Measurements from ENCODE around the gene TEP1.

TEP1 gene

DNA sequence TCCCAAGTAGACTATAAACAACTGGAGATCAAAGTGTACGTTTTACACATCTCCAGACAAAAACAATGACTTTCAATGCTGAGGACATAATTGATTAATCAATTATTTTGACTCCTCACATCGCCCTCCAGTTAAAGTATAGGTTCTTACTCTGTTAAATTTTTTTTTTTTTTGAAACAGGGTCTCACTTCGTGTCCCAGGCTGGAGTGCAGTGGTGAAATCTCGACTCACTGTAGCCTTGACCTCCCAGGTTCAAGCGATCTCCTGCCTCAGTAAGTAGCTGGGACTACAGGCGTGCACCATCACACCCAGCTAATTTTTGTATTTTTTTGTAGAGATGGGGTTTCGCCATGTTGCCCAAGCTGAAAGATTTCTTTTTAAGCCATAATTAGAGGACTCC, 79.3 kb downstream of the TEP1 start:
- H3K27ac ChIP-seq (ENCODE audit: low read depth, low read length), result no peak overlapping the region; the same call in 1 of the 2 replicates
- no peaks in the 10 kb centered on the region for H3K9me3 ChIP-seq (ENCODE audit: insufficient read depth, low read depth, low read length)
- peaks cover 18% of the 10 kb centered on the region for H3K36me3 ChIP-seq (ENCODE audit: insufficient read depth, low read length)
- H3K4me1 ChIP-seq (ENCODE audit: insufficient read depth, low read length), result peaks cover 23% of the 10 kb centered on the region
- H3K9ac ChIP-seq (ENCODE audit: low read depth, low read length), result no peak overlapping the region
- H3K27me3 ChIP-seq (ENCODE audit: insufficient read depth, low read length), result no peaks in the 10 kb centered on the region
- 70% methylated on average over 5 of the region's 7 CpGs for WGBS
- 0 out of 2 replicates have a peak overlapping the region, but pooled peaks have one; percentile 80 for H3K4me3 ChIP-seq (ENCODE audit: low read length)

DNA sequence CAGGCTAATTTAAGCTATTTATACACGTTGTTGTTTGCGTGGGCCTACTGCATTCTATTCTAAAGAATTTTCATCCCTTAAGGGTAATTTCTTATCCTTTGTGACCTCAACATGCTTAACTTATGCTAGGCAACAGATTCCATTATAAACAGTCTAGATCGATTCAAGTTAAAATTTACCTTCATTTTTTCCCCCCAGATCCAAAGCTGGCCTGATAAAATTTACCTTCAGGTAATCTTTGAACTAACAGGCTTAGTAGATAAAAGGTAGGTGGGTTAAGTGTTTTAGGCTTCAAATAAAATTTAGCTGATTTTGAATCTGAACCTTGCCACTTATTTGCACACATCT, 79.8 kb downstream of the TEP1 start:
- H3K4me1 ChIP-seq (ENCODE audit: insufficient read depth, low read length), result peaks cover 27% of the 10 kb centered on the region
- peak overlapping the region; percentile 80 for H3K4me3 ChIP-seq (ENCODE audit: low read length)
- H3K27ac ChIP-seq (ENCODE audit: low read depth, low read length), result peak overlapping the region; percentile 25; the same call in 1 of the 2 replicates
- WGBS, result 15% methylated on average over 3 of the region's 3 CpGs
- peak overlapping the region; percentile 95; the same call in 1 of the 2 replicates for H3K9ac ChIP-seq (ENCODE audit: low read depth, low read length)
- no peaks in the 10 kb centered on the region for H3K9me3 ChIP-seq (ENCODE audit: insufficient read depth, low read depth, low read length)
- no peaks in the 10 kb centered on the region for H3K27me3 ChIP-seq (ENCODE audit: insufficient read depth, low read length)
- H3K36me3 ChIP-seq (ENCODE audit: insufficient read depth, low read length), result peaks cover 24% of the 10 kb centered on the region

DNA sequence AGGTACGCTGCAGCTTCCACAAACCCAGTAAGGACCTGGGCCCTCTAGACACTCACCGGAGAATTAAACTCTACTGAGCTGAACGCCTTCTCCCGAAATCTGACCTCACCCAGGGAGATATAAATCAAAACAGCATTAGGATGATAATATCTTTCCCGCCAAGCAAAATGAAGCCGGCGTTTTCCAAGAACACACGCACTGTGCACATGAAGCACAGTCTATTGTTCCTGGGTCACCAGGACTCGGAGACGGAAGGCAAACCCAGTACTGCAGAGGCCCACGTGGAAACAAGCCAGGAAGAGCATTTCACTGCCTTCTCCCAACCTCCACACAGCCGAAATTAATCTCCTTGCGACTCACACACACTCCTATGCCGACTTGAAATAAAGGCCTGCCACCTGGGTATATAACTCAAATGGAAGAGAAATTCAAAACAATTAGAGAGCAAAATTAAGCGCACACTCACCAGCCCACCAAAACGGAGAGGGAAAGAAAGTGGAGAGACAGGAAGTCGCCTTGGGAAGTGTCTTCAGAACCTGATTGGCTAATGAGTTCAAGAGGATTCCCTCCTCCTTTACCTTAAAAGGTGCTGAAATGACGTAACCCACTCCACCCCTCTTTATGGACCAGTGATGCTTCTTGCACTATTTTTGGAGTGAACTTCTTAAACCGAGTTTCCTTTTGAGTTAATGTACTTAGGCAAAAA, 80.4 kb downstream of the TEP1 start, which contains the start of gene CCNB1IP1:
TSS of gene CCNB1IP1 (minus strand) at position 492 of the 706 bp plus-strand sequence. CDS start 16,756 bp downstream, outside the sequence.
- under 1% methylated on average over 16 of the region's 19 CpGs for WGBS
- Histone ChIP-seq H3K4me1 (ENCODE audit: insufficient read depth, low read length) (peaks cover 27% of the 10 kb centered on the region), H3K9ac (ENCODE audit: low read depth, low read length) (peak within 1 kb of the TSS; percentile 95), H3K27ac (ENCODE audit: low read depth, low read length) (peak within 1 kb of the TSS; percentile 80), H3K27me3 (ENCODE audit: insufficient read depth, low read length) (no peaks in the 10 kb centered on the region), H3K36me3 (ENCODE audit: insufficient read depth, low read length) (peaks cover 29% of the 10 kb centered on the region), H3K4me3 (ENCODE audit: low read length) (peak within 1 kb of the TSS; percentile 80), H3K9me3 (ENCODE audit: insufficient read depth, low read depth, low read length) (no peaks in the 10 kb centered on the region)

DNA sequence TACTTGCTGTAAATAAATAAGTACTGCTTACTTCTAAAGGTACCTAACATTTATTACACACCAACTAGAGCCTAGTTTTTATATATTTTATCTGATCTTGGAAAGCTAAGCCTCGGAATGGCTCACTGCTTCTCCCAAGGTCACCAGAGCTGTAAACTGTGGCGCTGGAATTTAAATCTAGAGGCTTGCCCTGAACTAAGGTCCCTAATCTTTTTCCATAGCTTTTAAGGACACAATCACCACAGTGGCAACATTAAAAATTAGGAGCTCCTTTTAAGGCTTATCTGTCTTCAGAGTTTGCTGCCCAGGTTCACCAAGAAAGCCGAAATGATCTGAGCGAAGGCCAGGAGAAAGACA, 80.9 kb downstream of the TEP1 start:
- 1% methylated on average over 4 of the region's 4 CpGs for WGBS
- H3K4me1 ChIP-seq (ENCODE audit: insufficient read depth, low read length), result peaks cover 27% of the 10 kb centered on the region
- peak overlapping the region; percentile 80 for H3K4me3 ChIP-seq (ENCODE audit: low read length)
- H3K27ac ChIP-seq (ENCODE audit: low read depth, low read length), result peak overlapping the region; percentile 80
- no peaks in the 10 kb centered on the region for H3K27me3 ChIP-seq (ENCODE audit: insufficient read depth, low read length)
- peak overlapping the region; percentile 95 for H3K9ac ChIP-seq (ENCODE audit: low read depth, low read length)
- H3K36me3 ChIP-seq (ENCODE audit: insufficient read depth, low read length), result peaks cover 34% of the 10 kb centered on the region
- no peaks in the 10 kb centered on the region for H3K9me3 ChIP-seq (ENCODE audit: insufficient read depth, low read depth, low read length)

DNA sequence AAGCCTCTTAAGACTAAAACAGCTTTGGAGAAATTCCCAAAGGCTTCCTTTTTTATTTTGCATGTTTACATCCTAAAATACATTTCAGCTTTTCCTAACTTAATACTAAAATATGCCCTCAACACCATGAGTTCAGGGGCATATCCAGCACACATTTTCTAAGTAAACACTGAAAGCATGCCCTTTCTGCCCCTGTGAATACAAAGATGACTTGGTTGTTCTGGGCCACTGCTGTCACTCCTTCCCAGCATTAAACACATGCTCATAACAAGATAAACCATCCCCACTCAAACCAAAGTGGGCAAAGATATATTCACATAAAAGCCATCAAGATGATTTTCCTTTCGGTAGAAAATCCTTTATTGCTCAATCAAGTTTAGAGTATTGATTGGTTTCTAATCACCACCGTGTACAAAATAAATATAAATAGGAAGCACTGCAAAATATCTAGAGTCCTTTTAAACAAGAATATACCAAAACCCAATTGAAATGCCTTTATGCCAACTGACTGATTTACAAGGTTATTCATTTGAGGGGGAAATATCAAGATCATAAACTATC, 82.2 kb downstream of the TEP1 start:
- Histone ChIP-seq H3K27ac (ENCODE audit: low read depth, low read length) (peak overlapping the region; percentile 11; the same call in 1 of the 2 replicates), H3K36me3 (ENCODE audit: insufficient read depth, low read length) (peaks cover 47% of the 10 kb centered on the region), H3K9me3 (ENCODE audit: insufficient read depth, low read depth, low read length) (no peaks in the 10 kb centered on the region), H3K4me3 (ENCODE audit: low read length) (peak overlapping the region; percentile 80), H3K9ac (ENCODE audit: low read depth, low read length) (peak overlapping the region; percentile 76), H3K27me3 (ENCODE audit: insufficient read depth, low read length) (no peaks in the 10 kb centered on the region), H3K4me1 (ENCODE audit: insufficient read depth, low read length) (peaks cover 27% of the 10 kb centered on the region)
- no CpG with 5 or more reads among the region's 2 CpGs for WGBS

DNA sequence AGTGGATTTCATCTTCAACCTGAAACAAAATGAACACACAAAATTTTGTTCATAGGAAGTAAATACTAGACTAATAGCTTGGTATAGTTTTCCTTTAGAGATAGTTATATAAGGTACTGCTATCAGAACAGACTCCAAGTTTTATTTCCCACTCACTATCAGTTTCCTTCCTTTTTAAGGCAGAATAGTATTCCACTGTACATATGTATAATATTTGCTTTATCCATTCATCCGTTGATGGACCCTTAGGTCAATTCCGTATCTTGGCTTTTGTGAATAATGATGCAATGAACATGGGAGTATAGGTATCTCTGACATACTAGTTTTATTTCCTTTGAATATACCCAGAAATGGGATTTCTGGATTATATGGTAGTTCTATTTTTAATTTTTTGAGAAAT, 83.9 kb downstream of the TEP1 start:
- Histone ChIP-seq H3K4me1 (ENCODE audit: insufficient read depth, low read length) (peaks cover 27% of the 10 kb centered on the region), H3K4me3 (ENCODE audit: low read length) (peak overlapping the region; percentile 38; the same call in 1 of the 2 replicates), H3K36me3 (ENCODE audit: insufficient read depth, low read length) (peaks cover 64% of the 10 kb centered on the region), H3K27ac (ENCODE audit: low read depth, low read length) (no peak overlapping the region), H3K9ac (ENCODE audit: low read depth, low read length) (peak overlapping the region; percentile 30; the same call in 1 of the 2 replicates), H3K9me3 (ENCODE audit: insufficient read depth, low read depth, low read length) (0 out of 2 replicates have a peak, but pooled peaks cover 2% of the 10 kb centered on the region), H3K27me3 (ENCODE audit: insufficient read depth, low read length) (no peaks in the 10 kb centered on the region)
- WGBS, result 92% methylated on average over 2 of the region's 2 CpGs

DNA sequence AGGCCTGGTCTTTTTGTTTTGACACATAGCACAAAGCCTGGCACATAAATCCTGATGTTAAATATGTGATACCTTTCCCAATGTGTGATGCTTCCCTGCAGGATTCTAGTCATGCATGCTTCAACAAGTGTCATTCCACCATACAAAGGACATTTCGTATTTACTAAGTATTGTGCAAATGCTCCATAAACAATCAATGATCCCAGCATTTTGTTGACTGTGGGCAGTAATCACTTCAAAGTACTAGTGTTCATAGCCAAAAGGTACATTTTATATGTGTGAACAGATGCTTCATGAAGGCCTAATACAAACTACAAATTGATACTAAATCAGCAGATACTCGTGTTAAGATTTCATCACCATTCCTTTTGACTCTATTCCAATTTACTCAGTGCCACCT, 84.6 kb downstream of the TEP1 start:
- Histone ChIP-seq H3K4me1 (ENCODE audit: insufficient read depth, low read length) (peaks cover 26% of the 10 kb centered on the region), H3K27me3 (ENCODE audit: insufficient read depth, low read length) (no peaks in the 10 kb centered on the region), H3K9me3 (ENCODE audit: insufficient read depth, low read depth, low read length) (0 out of 2 replicates have a peak, but pooled peaks cover 2% of the 10 kb centered on the region), H3K27ac (ENCODE audit: low read depth, low read length) (peak overlapping the region; percentile 25; the same call in 1 of the 2 replicates), H3K4me3 (ENCODE audit: low read length) (no peak overlapping the region), H3K36me3 (ENCODE audit: insufficient read depth, low read length) (peaks cover 70% of the 10 kb centered on the region), H3K9ac (ENCODE audit: low read depth, low read length) (peak overlapping the region; percentile 30; the same call in 1 of the 2 replicates)
- 94% methylated on average over 2 of the region's 2 CpGs for WGBS

DNA sequence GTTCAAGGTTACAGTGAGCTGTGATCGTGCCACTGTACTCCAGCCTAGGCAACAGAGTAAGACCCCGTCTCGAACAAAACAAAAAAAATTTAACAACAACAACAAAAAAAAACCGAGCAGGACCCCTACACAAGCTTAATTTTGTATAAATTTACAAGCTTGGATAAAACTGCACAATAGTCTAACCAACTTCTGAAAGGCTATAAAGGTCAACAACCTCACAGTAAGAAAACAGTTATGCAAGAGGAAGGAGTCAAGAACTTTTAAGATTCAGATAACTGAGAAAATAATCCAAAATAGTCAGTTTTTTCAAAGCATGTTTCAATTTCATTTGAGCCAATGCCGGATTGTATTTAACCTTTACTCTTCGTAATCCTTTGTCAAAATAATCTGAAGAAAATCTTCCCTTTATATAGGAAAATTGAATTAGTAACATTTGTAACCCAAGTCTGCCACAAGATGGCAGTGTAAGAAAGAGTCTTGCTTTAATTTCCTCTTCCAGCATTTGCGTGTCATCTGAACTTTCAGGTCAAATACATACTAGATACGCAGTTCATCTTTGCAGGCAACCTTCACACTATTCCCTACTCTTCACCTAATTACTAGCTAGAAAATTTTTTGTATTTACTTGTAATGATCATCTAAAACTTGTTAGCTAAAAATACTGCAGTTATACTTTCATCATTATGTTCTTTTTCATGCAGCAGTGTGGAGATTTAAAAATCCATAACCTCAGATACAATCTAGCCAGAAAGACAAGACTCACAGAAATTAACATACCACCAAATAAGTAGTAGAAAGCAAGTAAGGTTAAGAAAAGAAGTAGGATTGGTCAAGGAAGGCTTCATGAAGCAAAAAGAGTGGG, 86.1 kb downstream of the TEP1 start:
- no peaks in the 10 kb centered on the region for H3K27me3 ChIP-seq (ENCODE audit: insufficient read depth, low read length)
- H3K4me3 ChIP-seq (ENCODE audit: low read length), result no peak overlapping the region
- H3K4me1 ChIP-seq (ENCODE audit: insufficient read depth, low read length), result peaks cover 22% of the 10 kb centered on the region
- H3K27ac ChIP-seq (ENCODE audit: low read depth, low read length), result no peak overlapping the region; the same call in 1 of the 2 replicates
- 86% methylated on average over 7 of the region's 8 CpGs for WGBS
- peaks cover 83% of the 10 kb centered on the region for H3K36me3 ChIP-seq (ENCODE audit: insufficient read depth, low read length)
- H3K9me3 ChIP-seq (ENCODE audit: insufficient read depth, low read depth, low read length), result 0 out of 2 replicates have a peak, but pooled peaks cover 2% of the 10 kb centered on the region
- H3K9ac ChIP-seq (ENCODE audit: low read depth, low read length), result peak overlapping the region; percentile 7; the same call in 1 of the 2 replicates

DNA sequence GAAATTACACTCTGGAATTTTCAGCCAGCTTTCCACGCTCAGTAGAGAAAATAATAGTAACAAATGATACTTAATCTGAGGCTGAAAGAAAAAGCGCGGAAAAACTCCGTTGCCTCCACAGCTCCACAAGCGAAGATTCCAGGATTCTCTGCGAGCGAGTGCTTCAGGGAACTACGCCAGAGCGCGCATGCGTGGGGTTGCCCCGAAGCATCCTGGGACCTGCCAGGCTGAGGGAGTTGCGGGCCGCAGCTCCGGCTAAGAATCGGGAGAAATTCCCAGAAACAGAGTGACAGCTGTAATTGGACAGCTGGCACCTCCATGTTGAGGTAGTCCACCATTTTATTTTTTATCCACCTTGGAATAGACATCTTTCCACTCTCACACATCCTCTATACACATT, 95.6 kb downstream of the TEP1 start:
- Histone ChIP-seq H3K36me3 (ENCODE audit: insufficient read depth, low read length) (peaks cover 98% of the 10 kb centered on the region), H3K27me3 (ENCODE audit: insufficient read depth, low read length) (no peaks in the 10 kb centered on the region), H3K9me3 (ENCODE audit: insufficient read depth, low read depth, low read length) (no peaks in the 10 kb centered on the region; the same call in 1 of the 2 replicates), H3K4me3 (ENCODE audit: low read length) (no peak overlapping the region), H3K27ac (ENCODE audit: low read depth, low read length) (peak overlapping the region; percentile 41), H3K9ac (ENCODE audit: low read depth, low read length) (no peak overlapping the region), H3K4me1 (ENCODE audit: insufficient read depth, low read length) (no peaks in the 10 kb centered on the region)
- WGBS, result 97% methylated on average over 16 of the region's 16 CpGs

Measured in HUES64 (cell line).